HG02759 (cell line): ENCODE measurements around the gene SLC25A21.
"Not testable (repeated sequence)": the region's sequence is repeated elsewhere in the genome, so short reads cannot be mapped to it uniquely, and the experiment has no call there.

ENCODE experiments used
- ATAC-seq: cut with Tn5 transposase; IDR thresholded peaks from one replicate; pipeline ENCODE4 v1.9.1; 2021; ENCODE audit warnings: mild to moderate bottlenecking, moderate library complexity; ENCODE audit not compliant: unreplicated experiment

Gene SLC25A21

DNA sequence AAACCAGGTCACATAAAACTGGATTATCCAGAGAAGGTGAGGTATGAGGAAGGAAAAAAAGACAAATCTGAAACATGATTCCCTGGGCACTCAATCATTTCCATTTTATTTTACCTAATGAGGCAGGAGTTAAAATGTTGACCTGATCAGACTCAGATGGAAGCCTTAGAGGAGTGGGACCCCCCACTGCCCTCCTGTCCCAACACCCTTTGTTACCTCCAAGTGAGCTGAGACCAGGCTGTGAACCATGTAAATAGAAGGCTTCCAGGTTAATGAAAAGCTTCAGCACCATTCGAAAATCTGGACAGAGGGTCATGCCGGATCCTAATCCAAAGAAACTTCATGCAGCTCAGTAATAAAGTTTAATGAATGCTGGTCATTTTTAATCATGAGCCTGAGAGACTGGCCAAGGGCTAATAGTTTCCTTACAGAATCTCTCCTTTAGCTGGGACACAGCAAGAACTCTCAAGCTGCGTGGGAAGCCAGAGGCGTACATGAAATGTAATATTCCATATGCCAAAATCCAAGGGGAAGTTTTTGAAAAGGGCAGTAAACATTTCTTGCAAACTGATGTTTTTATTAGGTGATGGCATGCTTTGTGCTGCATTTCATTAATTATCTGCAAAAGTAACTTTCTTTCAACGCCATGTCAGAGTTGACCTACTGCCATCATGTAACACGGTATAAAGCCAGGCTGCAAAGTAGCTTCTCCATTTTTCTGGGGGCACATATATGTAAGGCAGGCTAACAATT, 327.8 kb downstream of the SLC25A21 start:
- no peak for ATAC-seq

DNA sequence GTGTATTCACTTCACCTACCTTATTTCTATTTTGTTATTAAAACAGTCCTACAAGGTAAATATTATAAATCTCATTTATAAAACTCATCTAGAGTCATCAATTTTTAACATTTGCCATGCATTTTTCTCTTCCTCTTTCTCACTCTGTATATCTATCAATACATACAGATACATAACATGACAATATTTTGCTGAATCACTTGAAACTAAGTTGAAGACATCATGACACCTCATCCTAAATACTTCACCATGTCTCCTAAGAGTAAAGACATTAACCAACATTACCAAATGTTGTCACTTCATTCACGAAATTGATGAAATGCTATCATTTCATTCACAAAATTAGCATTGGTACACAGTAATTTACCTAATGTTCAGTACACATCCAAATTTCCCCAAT, 329.0 kb downstream of the SLC25A21 start:
- no peak for ATAC-seq

DNA sequence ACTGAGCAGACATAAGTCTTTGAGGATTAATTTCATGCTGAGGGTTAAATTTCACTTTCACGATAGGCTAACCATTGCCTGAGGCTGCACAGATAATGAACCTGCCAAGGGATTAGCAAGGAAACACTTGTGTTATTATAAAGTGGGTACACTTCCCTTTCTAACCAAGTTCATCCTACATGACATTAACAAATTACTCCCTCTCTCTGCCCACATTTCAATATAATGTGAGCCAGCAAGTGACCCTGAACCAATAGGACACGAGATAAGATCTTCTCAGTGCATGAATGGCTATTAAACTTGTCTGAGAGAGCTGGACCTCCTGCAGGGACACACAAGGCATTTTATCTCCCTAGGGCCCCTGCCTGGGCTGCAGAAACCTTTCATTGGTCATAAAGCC, 337.3 kb downstream of the SLC25A21 start:
- ATAC-seq = no peak

DNA sequence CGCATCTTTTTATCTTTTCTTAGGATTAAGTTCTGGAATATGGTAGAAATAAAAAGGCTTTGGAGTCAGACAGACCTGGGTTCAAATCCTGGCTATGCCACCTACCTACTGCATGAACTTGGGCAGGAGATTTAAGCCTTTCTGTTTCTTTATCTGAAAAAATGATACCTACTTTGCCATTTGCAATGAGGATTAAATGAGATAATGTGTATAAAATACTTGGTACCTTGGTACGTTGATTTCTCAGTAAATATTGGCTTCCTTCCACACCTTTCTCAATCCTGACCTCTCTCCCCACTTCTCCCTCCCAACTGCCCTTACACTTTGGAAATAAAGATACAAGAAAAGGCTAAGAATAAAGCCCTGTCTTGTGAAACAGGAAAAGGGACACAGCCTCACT, 338.1 kb downstream of the SLC25A21 start:
- no peak for ATAC-seq

DNA sequence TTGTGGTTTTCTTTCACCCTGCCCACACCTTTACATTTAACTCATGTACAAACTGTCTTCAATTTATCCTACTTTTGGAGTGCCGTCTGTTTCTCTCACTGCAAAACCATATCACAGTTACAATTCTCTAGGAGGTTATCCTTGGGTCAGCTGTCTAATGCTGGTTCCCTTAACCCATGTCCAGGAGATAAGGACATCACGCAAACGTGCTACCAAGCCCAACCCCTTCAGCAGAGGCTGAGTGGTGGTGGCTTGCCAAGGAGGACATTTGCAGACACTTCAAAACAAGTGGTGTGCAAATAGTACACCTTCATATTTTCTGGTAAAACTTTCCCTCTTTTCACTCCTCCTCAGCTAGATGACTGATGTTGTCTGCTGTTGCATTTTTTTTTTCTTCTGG, 342.9 kb downstream of the SLC25A21 start:
- no peak for ATAC-seq

DNA sequence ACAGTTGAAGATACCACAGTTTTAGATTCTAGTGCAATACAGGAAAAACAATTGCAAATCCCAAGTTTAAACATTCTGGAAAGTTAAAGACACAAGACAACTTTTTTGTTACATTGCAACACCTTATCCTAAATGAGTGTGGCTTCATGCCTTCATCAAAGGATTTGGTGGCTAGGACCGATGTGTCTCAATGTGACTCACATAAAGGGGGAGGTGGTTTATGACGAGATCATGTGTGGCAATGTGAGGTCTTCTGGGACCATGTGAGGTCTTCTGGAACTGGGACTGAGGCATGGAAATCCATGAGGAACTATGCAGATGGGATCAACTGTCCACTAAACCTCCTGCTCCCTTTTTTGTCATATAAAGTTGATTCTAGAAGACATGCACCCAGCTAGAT, 344.5 kb downstream of the SLC25A21 start:
- ATAC-seq = no peak

DNA sequence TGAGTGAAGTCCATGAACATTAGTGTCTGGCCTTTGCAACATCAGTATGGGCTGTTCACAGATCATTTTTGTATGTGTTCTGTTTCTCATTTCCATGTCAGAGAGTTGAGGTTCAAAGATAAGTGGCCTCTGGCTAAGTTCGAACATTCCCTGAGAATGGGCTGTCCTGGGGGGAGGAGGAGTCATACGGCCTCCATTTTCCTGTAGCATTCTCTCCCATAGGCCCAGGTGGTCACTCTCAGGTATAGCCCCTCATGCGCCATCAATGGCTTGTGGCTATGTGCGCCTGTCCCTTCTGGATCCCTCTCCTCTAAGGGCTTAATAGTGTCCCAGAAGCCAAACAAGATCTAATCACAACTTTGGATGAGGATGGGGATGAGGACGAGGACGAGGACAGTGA, 345.8 kb downstream of the SLC25A21 start:
- no peak for ATAC-seq

DNA sequence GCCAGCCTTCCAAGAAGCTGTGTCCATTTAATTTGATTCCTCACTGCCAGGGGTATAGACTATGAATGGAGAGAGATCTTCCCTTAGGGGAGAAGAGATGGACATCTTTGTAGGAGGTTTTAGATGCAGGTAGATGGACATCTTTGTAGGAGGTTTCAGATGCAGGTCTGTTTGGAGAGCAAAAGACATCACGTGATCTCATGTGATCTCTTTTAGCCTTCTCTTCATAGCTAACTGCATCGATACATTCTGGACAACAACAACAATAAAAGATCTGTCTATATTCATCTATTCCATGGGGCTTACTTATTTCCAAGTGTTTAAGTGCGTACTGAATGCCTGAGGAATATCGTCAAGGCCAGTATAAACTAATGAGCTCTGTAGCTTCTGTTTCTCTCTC, 347.6 kb downstream of the SLC25A21 start:
- ATAC-seq = no peak

DNA sequence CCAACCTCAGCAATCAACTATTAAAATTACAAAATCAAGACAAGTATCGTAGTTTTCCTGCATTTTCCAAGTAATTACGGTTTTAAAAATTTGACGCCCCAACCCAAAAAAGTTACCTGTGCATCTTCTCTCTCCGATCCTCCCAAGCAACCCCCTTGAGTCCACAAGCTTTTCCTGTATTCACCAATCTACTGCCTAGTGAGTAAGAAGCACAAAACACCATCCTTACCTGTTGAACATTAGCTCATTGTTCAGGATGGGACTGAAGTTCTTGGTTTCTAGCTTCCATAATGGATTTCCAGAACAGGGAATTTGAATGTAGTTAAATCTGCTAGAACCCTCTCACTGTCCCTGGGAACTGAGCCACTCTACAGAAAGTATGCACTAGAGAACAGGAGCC, 348.8 kb downstream of the SLC25A21 start:
- no peak for ATAC-seq

DNA sequence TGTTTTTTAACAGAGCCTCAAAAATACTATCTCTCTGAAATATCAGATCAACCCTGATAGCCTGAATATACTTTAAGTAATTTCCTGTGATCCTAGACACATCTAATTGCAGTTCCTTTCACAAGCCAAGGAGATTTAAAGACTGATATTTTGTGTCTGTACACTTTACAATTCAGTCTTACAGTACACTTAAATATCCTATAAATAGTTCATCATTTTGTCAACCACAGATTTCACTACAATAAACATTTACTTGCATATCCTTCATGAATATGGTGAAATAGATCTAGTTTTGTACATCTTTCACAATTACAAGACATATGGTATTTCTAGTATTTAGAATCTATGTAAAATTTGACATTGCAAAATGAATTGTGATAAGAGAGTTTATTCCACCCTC, 349.7 kb downstream of the SLC25A21 start:
- ATAC-seq = no peak

DNA sequence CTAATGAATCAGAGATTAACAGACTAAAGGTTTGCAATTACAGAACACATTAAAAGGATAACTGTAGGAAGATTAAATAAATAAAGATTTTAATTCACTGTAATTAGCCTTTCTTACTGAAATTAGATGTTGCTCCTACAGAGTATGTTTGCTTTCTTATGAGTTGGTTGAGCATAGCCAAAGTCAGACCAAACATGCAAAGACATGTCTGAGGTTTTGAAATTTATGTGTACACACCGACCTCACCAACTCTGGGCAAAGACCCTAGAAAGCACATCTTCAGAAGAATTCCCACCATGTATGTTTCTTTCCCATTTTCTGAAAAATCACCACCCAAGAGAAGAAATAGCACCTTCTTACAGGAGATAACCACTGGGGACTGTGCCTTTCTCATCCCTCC, 351.5 kb downstream of the SLC25A21 start:
- ATAC-seq = no peak

DNA sequence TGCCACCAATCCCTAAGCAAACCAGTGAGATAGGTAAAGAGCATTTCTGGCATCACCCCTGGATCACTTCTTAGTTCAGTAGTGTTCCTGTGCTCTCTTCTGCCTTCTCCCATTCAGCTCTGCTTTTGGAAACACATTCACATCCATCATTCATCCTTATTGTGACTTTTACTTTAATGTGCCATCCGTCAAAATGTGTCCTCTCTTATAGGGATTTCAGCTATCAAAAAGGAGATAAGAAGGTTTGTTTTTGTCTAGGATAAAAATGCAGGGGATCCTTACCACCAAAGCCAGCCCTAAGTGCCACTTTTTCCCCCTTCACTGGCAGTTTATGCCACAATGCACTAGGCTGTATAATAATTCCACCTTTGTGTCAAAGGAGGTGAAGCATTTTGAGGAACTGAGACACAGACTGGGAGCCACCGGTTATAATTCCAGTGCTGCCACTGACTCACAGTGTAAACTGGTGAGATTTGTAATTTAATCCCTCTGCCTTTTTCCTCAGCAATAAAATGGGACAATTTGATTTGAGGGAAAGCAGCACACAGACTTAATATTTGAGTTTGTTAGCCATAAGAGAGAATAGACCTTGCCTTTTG, 352.2 kb downstream of the SLC25A21 start:
- ATAC-seq = no peak

DNA sequence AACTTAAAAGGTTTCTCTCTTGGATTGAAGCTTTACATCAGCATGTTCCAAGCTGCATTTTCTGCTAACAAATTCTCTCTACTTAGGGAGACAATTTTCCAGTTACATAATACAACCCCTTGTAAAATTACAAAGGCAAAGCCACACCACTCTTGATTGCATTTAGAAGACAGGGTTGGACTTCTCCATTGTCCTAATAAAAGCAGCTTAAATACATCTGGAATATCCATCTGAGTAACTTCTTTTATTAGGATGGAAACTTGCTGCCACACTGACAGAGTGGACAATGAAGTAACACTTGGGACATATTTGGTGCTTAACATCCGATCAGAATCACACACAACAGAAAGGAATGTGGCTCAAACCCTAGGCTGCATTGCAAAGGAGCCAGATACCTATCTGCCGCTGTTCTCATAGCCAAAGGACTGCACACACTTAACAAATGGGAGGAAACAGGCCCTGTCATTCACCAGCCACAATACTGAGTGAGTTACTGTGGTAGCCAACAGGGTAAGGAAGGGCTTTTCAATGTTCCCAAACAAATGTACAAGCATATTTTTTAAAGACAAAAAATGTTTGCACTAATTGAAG, 353.5 kb downstream of the SLC25A21 start:
- ATAC-seq = no peak

DNA sequence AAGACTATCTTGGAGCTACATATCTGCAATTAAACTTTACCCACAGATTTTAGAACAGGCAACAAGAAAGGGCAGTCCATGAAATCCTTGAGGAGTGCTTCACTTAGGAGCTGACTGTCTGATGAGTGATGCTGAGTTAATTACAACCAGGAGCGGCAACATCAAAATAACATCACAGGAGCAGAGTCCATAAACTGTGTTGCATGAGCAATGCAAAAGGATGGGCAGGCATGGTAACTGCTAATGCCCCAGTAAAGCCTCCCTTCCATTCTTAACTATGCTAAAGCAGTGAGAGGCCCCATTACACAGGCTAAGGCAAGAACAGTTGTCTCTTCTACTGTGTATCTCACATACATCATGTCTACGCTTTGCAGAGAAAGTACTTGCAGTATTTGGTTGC, 354.2 kb downstream of the SLC25A21 start:
- no peak for ATAC-seq

DNA sequence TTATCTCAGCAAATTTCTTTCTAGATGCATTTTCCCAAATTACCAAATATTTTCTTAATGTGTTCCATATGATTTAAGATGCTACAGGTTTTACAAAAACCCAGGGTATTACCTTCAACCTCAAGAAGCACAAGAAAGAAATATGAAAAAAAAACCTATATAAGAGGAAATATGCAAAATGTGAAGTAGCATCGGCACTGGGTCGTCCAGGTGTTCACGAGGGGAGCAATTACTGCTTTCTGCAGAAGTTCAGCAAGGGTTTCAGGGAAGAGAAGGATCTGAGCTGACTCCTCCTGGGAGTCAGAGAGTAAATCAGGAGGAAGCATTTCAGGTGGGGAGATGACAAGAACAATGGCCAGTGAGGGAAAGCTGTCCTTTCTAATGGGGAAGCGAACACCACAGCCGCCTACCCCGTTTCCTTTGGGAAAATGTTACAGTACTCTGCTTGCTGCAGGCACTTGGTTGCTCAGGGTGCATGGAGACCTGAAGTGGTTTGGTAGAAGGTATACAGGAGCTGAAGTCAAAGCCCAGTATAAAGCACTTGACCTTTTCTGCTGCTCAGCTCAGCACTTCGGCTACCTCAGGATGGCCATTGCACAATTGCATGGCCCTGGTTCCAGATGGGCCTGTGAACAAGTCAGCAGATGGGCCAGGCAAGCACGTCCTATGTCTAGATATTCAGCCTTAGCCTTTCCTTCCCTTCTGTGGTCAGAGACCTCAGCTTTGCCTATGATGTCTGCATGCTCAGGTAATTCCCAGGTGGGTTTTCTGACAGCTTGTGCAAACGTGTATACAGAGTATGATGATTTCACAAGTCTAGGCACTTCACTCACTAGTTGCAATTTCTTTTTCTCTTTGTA, 355.1 kb downstream of the SLC25A21 start:
- no peak for ATAC-seq

DNA sequence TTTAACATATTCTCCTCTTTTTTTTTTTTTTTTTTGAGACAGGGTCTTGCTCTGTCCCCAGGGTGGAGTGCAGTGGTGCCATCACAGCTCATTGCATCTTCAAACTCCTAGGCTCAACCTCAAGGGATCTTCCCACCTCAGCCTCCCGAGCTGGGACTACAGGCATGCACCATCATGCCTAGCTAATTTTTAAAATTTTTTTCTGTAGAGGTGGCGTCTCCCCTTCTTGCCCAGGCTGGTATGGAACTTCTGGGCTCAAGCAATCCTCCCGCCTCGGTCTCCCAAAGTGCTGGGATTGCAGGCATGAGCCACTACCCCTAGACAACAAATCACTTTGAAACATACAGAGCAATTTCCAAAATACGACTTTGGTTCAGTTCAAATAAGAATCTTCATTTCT, 355.9 kb downstream of the SLC25A21 start:
- ATAC-seq = no peak

DNA sequence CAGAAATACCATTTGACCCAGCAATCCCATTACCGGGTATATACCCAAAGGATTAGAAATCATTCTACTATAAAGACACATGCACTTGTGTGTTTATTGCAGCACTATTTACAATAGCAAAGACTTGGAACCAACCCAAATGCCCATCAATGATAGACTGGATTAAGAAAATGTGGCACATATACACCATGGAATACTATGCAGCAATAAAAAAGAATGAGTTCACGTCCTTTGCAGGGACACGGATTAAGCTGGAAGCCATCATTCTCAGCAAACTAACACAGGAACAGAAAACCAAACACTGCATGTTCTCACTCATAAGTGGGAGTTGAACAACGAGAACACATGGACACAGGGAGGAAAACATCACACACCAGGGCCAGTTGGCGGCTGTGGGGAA, 357.6 kb downstream of the SLC25A21 start:
- ATAC-seq = not testable (repeated sequence)

DNA sequence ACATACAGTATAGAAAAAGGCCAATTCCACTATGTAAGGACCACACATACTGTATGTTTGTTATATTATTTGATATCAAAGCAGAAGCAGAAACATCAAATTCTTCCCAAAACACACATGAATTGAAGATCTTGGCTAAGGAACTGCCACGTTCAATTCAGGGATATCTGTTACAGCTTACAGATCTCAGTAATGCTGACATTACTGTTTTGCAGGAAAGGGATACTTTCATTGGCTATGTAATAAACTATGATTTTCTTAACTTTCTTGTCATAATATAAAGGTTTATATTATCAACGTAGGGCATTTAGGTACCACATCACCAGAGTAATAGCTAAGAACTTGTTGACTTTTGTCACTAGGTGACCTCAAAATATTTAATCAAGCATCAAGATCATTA, 362.2 kb downstream of the SLC25A21 start:
- ATAC-seq = no peak

DNA sequence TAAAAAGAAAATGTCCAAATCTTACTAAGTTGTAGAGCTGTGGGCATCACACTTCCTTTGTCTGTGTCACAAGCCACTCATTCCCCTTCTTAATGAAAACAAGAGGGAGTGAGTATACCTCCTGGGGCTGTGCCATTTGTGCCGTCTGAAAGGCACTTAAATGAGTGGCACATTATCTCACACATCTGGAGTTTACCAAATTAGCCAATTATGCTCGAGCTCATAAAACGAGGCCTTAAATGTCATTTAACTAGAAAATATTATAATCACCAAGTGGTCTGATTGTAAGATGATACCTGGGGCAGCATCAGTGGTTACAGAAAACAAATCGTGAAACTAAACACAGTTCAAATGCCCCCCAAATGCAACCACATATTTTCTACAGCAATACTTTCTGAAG, 364.7 kb downstream of the SLC25A21 start:
- no peak for ATAC-seq

DNA sequence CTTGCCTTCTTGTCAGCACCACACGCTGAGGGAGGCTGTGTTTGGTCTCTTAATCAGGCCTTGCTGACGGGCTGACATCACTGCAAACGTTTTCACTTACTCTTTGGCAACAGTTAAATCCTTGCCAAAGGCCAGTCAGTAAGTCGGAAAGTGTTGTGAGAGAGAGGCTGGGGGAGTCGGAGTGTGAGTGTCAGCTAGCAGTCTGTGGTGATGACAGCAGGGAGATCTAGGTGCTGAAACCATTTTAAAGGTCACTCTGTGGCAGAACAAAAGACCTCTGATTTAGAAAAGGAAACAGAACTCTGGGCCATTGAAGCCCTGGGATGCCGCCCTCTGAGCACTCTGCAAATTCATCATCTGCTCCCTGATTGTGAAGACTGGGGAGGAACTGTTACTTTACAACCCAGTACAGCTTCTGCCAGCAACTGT, 367.3 kb downstream of the SLC25A21 start:
- ATAC-seq = no peak

DNA sequence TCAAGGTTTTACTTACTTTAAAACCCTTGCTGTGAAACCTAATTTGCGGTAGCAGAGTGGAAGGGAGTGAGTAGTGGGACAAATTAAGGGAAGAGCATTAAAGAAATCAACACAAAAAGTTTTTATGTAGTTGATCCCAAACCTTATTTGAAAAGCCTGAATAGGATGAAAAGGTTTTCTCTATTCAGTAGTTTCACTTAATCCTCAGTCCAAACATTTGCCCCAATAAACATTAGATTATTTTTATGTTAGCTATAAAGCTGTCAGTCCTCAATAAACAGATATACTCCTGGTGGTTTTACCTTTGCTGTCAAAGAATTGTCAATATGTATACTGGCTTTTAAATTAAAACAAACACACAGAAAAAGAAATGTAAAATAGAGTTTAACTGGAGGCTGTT, 374.8 kb downstream of the SLC25A21 start:
- no peak for ATAC-seq

DNA sequence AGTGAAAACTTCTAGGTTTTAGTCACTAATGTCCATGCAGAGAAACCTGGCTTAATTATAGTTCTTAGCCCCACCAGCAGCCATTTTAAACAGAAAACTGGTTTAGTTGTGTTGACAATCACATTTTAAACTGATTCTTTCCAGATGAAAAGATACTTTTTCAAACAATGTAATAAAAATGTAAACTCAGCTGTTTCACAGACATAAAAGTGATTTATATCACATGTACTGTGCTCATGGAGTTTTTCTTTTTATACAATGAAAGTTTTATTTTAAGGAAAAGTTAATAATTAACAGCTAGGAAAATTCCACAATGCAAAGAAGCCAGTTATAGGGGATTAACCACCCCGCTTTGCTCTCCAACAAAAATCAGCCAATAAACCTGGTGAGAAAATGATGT, 381.0 kb downstream of the SLC25A21 start:
- ATAC-seq = no peak
